ENCODE data around the gene AK5.

- no peak for TF ChIP-seq CTCF (IDR thresholded peaks at IDR 0.05)
- no peak for TF ChIP-seq POLR2AphosphoS5 (IDR thresholded peaks at IDR 0.05; ENCODE audit: low read depth, low read length)
Measured at GRCh38 chr1:77371396-77371795, 89.6 kb downstream of the AK5 start.
